PC-9 (cell line): Measurements from ENCODE around the gene HES5. TPM values are rescaled to one million over a fixed set of nuclear protein-coding genes. Genes with fewer than 3 reads are reported as not detected.
A peak's percentile ranks its signal among the peaks of the same experiment; 100 is the strongest.

Experiments used
- BruUV-seq: library from RNA; stranded (reverse); fragments of 400-500 nt; replicated peaks from 2 replicates; lab custom pipeline; 2021; lab: Mats Ljungman, UMichigan
- CTCF ChIA-PET: fragments of 300-600 bp; sonication (Branson Sonifier 250); formaldehyde crosslinking; loops from one replicate; lab custom pipeline; 2022; ENCODE audit warnings: antibody characterized with exemption; lab: Charles Lee
- POLR2A ChIA-PET: fragments of 300-600 bp; sonication (Branson Sonifier 250); formaldehyde crosslinking; loops from one replicate; lab custom pipeline; 2022; ENCODE audit warnings: antibody characterized with exemption; ENCODE audit not compliant: unreplicated experiment; lab: Charles Lee
- DNase-seq, 2 experiments: peaks; one replicate each; pipeline versions ENCODE4 v3.0.0 to v3.0.0-alpha.2; 2015 to 2022; ENCODE audit warnings: mixed read lengths in 1 of 2
- H2AFZ ChIP-seq: fragments of 200-600 bp; sonication (generic); 2 replicates; pipeline ENCODE4 v1.8.1; 2017; ENCODE audit warnings: antibody characterized with exemption
- H3F3A ChIP-seq: fragments of 200-600 bp; sonication (generic); 2 replicates; pipeline ENCODE4 v1.8.1; 2017; ENCODE audit warnings: antibody characterized with exemption, mild to moderate bottlenecking, low read depth; ENCODE audit not compliant: insufficient read depth
- H3K27ac ChIP-seq: fragments of 200-600 bp; sonication (generic); 2 replicates; pipeline ENCODE4 v1.6.1; 2016; ENCODE audit warnings: mixed run types
- H3K27me3 ChIP-seq: fragments of 200-600 bp; sonication (generic); 2 replicates; pipeline ENCODE4 v1.6.1; 2016; ENCODE audit warnings: low read depth, mixed run types; ENCODE audit not compliant: insufficient read depth
- H3K36me3 ChIP-seq: fragments of 200-600 bp; sonication (generic); 2 replicates; pipeline ENCODE4 v1.6.1; 2016; ENCODE audit warnings: low read depth, mixed run types
- H3K4me1 ChIP-seq: fragments of 200-600 bp; sonication (generic); replicated peaks from 2 replicates; pipeline ENCODE4 v1.6.1; 2016; ENCODE audit warnings: mixed run types; ENCODE audit not compliant: insufficient read depth
- H3K4me2 ChIP-seq: fragments of 200-600 bp; sonication (generic); 2 replicates; pipeline ENCODE4 v1.6.1; 2017; ENCODE audit warnings: mixed run types
- H3K4me3 ChIP-seq: fragments of 200-600 bp; sonication (generic); 2 replicates; pipeline ENCODE4 v1.6.1; 2016; ENCODE audit warnings: mixed run types
- H3K79me2 ChIP-seq: fragments of 200-600 bp; sonication (generic); 2 replicates; pipeline ENCODE4 v1.6.1; 2017; ENCODE audit warnings: low read depth, mixed run types
- H3K9me2 ChIP-seq: fragments of 200-600 bp; sonication (generic); 2 replicates; pipeline ENCODE4 v1.8.1; 2017; ENCODE audit warnings: mild to moderate bottlenecking; ENCODE audit not compliant: insufficient read depth
- H3K9me3 ChIP-seq: fragments of 200-600 bp; sonication (generic); 2 replicates; pipeline ENCODE4 v1.8.1; 2016; ENCODE audit warnings: low read depth; ENCODE audit not compliant: insufficient read depth
- H4K20me1 ChIP-seq: fragments of 200-600 bp; sonication (generic); 2 replicates; pipeline ENCODE4 v1.8.1; 2017; ENCODE audit not compliant: insufficient read depth
- CTCF ChIP-seq: fragments of 200-600 bp; sonication (generic); conservative IDR thresholded peaks from 2 replicates; pipeline ENCODE4 v1.6.1; 2017; ENCODE audit warnings: mixed run types, antibody characterized with exemption, mild to moderate bottlenecking, moderate library complexity
- EZH2 ChIP-seq: fragments of 200-600 bp; sonication (generic); IDR thresholded peaks from 2 replicates; pipeline ENCODE4 v1.8.0; 2017; ENCODE audit warnings: antibody characterized with exemption, low read depth
- intact Hi-C: fragments of 100-400 bp; cut with micrococcal nuclease; formaldehyde crosslinking; loops from one replicate; pipeline ENCODE4 v1.10.0; 2022; ENCODE audit not compliant: unreplicated experiment
- total RNA-seq: library from RNA; stranded (reverse); gene quantifications from 2 replicates; pipeline ENCODE4 v1.2.3, GENCODE V29; 2021

Gene HES5
- total RNA-seq, 1 experiment from 2014 or later = not detected

- Histone ChIP-seq H3K27me3 (peaks cover 10% of the 10 kb centered on the region), H3K9me3 (no peaks in the 10 kb centered on the region), H3K4me3 (no peak overlapping the region), H3F3A (no peaks in the 10 kb centered on the region; the same call in 1 of the 2 replicates), H4K20me1 (no peaks in the 10 kb centered on the region), H3K27ac (no peak overlapping the region), H3K36me3 (no peaks in the 10 kb centered on the region), H3K79me2 (no peaks in the 10 kb centered on the region), H3K9me2 (no peaks in the 10 kb centered on the region), H3K4me2 (peak overlapping the region; percentile 53), H2AFZ (no peak overlapping the region), H3K4me1 (peaks cover 31% of the 10 kb centered on the region)
- intact Hi-C loops = loop anchor here (1.0 to 10.0 kb wide), 2 partner anchors 8 to 220 kb away; no protein-coding TSS in a partner anchor
- TF ChIP-seq EZH2 (no peak), CTCF (no peak)
- POLR2A ChIA-PET = interaction anchor here (0.6 to 0.7 kb wide), 2 partner anchors 11 to 20 kb away, joined by 4 to 6 read pairs; no protein-coding TSS in a partner anchor
- no TSS peak for BruUV-seq
- CTCF ChIA-PET = interaction anchor here (0.5 kb wide), 1 partner anchor 120 kb away, joined by 14 read pairs; no protein-coding TSS in a partner anchor
- peak; percentile 82 to 88 for DNase-seq
Measured at GRCh38 chr1:2534687-2535441, 4.8 kb upstream of the HES5 start.

- ChIA-PET POLR2A (no interaction called here), CTCF (no interaction called here)
- Histone ChIP-seq H3F3A (no peaks in the 10 kb centered on the region; the same call in 1 of the 2 replicates), H3K79me2 (no peaks in the 10 kb centered on the region), H3K9me2 (no peaks in the 10 kb centered on the region), H4K20me1 (no peaks in the 10 kb centered on the region), H3K4me2 (peak overlapping the region; percentile 53), H3K9me3 (no peaks in the 10 kb centered on the region), H3K27me3 (peaks cover 12% of the 10 kb centered on the region), H3K36me3 (no peaks in the 10 kb centered on the region), H3K4me3 (no peak overlapping the region), H3K4me1 (peaks cover 31% of the 10 kb centered on the region), H3K27ac (no peak overlapping the region), H2AFZ (no peak overlapping the region)
- no TSS peak for BruUV-seq
- DNase-seq = no peak
- TF ChIP-seq EZH2 (no peak), CTCF (no peak)
- intact Hi-C loops = loop anchor here (10.0 kb wide), 1 partner anchor 220 kb away; no protein-coding TSS in a partner anchor
Measured at GRCh38 chr1:2534315-2534686, 4.2 kb upstream of the HES5 start.

- TF ChIP-seq CTCF (no peak), EZH2 (no peak)
- ChIA-PET CTCF (no interaction called here), POLR2A (interaction anchor here (0.6 to 0.8 kb wide), 3 partner anchors 18 to 398 kb away, joined by 3 to 8 read pairs (median 3); no protein-coding TSS in a partner anchor)
- no peaks in the 10 kb centered on the region for H3K9me3 ChIP-seq
- DNase-seq = peak in 1 of 2 experiments; percentile 70
- H2AFZ ChIP-seq = no peak overlapping the region
- peaks cover 21% of the 10 kb centered on the region for H3K27me3 ChIP-seq
- peak overlapping the region; percentile 48 for H3K4me2 ChIP-seq
- H3K36me3 ChIP-seq = no peaks in the 10 kb centered on the region
- H3K79me2 ChIP-seq = no peaks in the 10 kb centered on the region
- intact Hi-C loops = loop anchor here (10.0 kb wide), 1 partner anchor 219 kb away; no protein-coding TSS in a partner anchor
- H4K20me1 ChIP-seq = no peaks in the 10 kb centered on the region
- no peaks in the 10 kb centered on the region for H3K9me2 ChIP-seq
- H3K27ac ChIP-seq = no peak overlapping the region
- no peak overlapping the region for H3K4me3 ChIP-seq
- peaks cover 31% of the 10 kb centered on the region for H3K4me1 ChIP-seq
- no TSS peak for BruUV-seq
- no peaks in the 10 kb centered on the region; the same call in 1 of the 2 replicates for H3F3A ChIP-seq
Measured at GRCh38 chr1:2533365-2533764, 3.3 kb upstream of the HES5 start.
